ENCODE results near the gene CDK6.

DNA sequence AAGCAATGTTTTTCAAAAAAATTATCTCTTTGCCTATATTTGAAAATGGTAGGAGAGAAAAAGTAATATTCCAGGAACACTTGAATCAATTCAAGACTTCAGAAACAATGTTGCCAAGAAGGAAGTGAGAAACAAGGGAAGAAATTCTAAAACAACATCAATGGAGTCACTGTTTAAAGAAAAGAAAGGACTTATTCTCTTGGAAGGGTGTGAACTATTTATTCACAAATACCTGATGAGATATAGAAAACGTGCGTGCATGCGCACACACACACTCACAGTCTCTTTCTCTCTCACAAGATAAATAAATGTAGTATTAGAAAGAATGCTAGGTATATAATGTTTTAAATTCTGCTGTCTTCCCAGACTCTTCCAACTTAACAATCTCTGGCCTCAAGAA lies 128.9 kb downstream of the CDK6 start:
- TF ChIP-seq, protein P1, sequence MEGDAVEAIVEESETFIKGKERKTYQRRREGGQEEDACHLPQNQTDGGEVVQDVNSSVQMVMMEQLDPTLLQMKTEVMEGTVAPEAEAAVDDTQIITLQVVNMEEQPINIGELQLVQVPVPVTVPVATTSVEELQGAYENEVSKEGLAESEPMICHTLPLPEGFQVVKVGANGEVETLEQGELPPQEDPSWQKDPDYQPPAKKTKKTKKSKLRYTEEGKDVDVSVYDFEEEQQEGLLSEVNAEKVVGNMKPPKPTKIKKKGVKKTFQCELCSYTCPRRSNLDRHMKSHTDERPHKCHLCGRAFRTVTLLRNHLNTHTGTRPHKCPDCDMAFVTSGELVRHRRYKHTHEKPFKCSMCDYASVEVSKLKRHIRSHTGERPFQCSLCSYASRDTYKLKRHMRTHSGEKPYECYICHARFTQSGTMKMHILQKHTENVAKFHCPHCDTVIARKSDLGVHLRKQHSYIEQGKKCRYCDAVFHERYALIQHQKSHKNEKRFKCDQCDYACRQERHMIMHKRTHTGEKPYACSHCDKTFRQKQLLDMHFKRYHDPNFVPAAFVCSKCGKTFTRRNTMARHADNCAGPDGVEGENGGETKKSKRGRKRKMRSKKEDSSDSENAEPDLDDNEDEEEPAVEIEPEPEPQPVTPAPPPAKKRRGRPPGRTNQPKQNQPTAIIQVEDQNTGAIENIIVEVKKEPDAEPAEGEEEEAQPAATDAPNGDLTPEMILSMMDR (conservative IDR thresholded peaks at IDR 0.05; ENCODE audit: low read depth, low read length), result no peak
- TF ChIP-seq EZH2phosphoT487 (IDR thresholded peaks at IDR 0.05; ENCODE audit: borderline replicate concordance, low read length) (no peak), EZH2 (IDR thresholded peaks at IDR 0.05; ENCODE audit: low read length, unreplicated experiment) (no peak)
